Left renal cortex interstitium (tissue), 4 donors: ENCODE measurements around the gene CHGA. TPM values are rescaled to one million over a fixed set of nuclear protein-coding genes. Genes with fewer than 3 reads are reported as not detected.

Experiments
- DNase-seq, 4 donors: peaks; one replicate each; pipeline ENCODE4 v3.0.0-alpha.2; 2013; ENCODE audit warnings: low read depth in 4 of 4, low spot score in 2 of 4, missing footprints in 1 of 4
- polyA plus RNA-seq, 4 donors: library from polyadenylated mRNA; unstranded; fragments of 120-200 nt; gene quantifications; one replicate each; pipeline ENCODE4 v1.2.1, GENCODE V29; 2013; ENCODE audit not compliant: insufficient read length in 4 of 4

CHGA gene, protein sequence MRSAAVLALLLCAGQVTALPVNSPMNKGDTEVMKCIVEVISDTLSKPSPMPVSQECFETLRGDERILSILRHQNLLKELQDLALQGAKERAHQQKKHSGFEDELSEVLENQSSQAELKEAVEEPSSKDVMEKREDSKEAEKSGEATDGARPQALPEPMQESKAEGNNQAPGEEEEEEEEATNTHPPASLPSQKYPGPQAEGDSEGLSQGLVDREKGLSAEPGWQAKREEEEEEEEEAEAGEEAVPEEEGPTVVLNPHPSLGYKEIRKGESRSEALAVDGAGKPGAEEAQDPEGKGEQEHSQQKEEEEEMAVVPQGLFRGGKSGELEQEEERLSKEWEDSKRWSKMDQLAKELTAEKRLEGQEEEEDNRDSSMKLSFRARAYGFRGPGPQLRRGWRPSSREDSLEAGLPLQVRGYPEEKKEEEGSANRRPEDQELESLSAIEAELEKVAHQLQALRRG
- 1 to 10 TPM in 1 of 4 donors, under 1 TPM in 3; 0.14 to 1.1 (median 0.38) TPM for polyA plus RNA-seq

DNA sequence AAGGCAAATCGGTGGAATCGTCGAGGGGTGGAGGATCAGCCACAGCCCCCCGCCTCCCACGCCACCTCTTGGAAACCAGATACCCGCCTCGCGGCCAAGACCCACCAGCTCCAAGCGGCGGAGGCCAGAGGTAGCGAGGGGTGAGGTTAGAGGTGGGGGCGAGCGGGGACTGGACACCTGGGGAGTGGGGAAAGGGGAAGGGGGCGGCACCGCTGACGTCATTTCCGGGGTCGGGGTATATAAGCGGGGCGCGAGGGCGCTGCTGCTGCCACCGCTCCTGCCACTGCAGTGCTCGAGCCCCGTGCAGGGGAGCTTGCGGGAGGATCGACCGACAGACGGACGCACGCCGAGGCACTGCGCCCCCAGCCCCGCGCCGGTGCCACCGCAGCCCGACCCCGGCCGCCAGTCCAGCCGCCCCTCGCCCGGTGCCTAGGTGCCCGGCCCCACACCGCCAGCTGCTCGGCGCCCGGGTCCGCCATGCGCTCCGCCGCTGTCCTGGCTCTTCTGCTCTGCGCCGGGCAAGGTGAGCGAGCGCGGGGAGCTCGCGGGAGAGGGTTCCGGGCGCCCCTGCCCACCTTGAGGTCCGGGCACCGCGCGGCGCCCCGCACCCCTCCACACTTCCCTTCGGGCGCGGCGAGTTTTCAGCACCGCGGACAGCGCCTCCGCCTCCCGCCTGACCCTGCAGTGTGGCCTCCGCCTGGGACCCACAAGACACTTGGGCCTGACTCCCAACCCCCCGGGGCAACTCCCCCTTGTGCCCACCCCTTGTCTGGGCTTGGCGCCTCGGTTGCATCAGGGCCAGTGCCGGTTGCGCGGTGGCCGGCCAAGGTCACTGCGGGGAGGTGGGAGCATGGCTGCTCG is at the start of gene CHGA:
Gene CHGA (plus strand): TSS at position 268 of the 861 bp plus-strand sequence. CDS start 210 bp downstream, at position 478.
- DNase-seq, result peak in 3 of 4 donors; percentile 44 to 63 (median 44)

DNA sequence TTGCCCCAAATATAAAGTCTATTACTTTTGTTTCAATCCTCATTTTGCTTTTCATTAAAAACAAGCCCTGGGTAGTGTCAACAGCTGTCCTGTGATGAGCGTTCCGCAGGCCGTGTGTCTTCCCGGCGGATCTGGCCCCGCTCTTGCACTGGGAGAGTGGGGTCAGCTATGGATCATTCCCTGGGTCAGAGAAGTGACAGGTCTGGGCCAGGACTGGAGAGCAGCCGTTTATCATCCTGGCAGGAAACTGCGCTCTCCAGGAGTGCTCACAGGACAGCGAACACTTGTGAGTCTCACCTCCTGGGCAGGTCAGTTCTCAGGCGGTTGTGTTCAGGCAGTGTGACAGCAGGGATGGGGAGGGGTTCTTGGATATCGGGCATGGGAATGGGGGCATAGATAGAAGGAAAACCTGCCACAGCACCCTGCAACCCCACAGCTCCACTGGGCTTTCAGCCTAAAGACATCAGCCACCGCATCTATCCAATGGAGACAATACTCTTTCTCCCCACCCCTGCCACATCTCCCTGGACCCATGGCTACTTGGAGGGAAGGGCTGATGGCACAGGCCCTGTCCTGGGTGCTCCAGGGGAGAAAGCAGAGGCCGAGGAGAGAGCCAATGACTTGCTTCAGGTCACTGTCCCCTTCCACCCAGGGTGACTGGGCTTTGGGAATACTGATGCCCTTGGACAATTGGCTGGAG is 47.8 kb upstream of the CHGA start:
- DNase-seq, result peak in 1 of 4 donors; percentile 17

DNA sequence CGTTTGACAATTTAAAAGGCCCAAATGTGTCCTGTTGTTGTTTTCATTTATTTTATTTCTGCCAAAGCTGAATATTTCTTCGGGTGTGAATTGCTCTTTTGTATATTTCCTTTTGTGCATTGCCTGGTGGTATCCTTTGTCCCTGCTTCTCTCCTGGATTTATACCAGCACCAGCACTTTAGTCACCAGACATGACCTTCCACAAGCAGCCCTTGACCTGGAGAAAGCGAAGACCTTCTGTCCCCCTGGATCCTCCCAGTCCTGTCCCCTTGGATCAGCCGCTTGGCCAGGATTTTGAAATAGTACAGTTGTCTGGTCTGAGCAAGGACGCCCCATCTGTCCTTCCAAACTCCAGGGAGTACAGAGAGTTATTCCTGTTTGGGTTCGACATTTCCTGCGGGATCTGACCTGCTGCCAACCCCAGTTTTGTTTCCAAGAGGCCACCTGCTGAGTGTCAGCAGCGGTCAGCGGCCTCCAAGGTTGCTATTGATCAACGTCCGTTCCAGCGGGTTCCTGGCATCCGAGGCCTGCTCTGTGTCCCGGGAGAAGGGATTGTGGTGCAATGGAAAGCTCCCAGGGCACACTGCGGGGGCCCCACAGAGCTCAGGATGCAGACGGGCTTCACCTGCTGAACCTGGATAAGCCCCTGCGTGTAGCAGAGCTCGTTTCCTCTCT is 45.1 kb upstream of the CHGA start:
- no peak for DNase-seq

DNA sequence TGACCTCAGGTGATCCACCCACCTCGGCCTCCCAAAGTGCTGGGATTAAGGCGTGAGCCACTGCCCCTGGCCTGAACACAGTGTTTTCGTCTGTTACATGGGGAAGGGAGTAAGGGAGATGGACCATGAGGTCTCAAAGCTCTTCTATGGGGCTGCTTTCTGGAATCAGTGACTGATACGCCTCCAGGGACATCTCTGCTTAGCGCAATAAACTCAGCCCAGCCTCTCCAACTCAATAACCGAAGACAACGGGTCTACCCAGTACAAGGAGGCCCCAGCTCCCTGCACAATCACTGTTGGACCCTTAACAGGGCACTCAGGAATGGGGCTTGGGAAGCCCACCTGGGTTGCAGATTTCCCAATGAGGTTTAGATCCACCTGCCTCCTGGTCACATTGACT is 42.6 kb upstream of the CHGA start:
- DNase-seq, result no peak

DNA sequence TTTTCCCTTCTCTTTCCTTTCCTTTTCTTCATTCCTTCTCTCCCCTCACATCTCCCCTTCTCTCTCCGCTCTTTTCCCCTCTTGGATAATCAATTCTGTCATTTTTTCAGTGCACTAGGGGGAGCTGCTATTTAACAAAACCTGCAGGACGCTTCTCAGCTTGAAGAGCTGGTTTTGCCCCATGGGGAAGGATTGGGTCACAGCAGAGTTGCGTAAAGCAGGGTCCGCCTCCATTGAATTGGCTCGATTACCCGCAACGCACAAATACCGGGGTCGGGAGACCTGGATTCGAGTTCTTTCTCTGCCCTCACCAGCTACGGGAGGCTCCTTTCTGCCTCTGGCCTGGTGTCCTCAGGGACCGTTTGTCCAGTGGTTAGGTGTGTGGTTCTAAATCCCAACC is 42.1 kb upstream of the CHGA start:
- no peak for DNase-seq

DNA sequence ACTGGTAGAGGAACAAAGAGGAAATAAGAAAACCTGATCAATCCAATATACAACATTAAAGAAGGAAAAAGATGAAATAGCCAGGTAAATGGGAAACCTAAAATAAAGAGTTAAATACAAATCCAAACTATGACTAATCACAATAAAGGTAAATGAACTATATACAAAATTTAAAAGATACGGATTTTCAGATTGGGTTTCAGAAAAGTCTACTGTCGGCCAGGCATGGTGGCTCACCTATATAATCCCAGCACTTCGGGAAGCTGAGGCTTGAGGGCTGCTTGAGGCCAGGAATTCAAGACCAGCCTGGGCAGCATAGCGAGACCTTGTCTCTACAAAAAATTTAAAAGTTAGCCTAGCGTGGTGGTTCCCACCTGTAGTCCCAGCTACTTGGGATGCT is 39.9 kb upstream of the CHGA start:
- DNase-seq, result no peak

DNA sequence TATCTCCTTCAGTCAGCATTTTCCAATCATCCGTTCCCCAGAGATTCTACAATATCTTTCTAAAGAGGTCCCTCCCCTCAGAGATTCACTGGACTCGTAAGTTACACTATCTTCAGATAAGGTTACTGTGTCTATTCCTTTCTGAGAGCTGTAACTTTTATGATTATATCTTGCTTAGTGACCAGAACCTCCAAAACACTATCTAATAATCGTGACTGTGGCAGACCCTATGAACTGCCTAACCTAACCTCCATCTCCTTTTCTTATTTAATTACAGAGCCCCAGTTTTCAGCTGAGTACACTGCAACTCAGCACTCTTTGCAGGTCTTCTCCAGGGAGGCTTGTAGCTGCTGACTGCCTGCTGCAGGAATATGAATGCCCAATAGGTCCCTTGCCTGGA is 38.5 kb upstream of the CHGA start:
- DNase-seq, result no peak

DNA sequence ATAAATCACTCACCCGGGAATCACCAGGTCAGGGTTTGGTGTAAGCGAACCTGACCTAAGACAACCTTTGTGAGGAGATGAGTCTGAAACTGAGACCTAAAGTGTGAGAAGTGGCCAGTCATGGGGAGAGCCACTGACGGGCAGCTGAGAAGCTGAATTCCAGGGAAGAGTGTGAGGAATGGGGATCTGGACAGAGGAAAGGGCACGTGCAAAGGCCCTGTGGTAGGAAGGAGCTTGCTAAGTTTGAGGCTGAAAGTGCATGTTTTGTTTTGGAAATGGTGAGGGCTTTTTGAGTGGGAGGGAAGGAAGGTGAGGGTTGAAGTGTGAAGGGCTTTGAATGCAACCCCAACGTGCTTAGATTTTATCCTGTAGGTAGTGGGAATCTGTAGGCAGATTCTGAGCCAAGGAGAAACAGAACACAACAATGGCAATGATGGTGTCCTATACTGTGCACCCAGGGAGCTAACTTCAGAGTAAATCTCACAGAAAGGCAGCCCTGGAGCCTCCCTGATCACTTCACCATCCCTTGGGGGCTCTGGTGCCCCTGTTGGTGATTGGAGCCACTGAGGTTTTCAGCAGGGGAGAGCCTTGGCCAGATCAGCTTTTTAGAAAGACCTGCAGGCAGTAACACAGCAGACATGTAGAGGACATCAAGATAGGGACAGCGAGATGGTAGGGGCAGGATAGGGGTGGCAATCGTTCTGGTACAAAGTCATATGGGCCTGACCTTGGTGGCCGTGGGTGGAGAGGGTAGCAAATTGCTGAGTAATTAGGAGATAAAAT is 37.5 kb upstream of the CHGA start:
- no peak for DNase-seq

DNA sequence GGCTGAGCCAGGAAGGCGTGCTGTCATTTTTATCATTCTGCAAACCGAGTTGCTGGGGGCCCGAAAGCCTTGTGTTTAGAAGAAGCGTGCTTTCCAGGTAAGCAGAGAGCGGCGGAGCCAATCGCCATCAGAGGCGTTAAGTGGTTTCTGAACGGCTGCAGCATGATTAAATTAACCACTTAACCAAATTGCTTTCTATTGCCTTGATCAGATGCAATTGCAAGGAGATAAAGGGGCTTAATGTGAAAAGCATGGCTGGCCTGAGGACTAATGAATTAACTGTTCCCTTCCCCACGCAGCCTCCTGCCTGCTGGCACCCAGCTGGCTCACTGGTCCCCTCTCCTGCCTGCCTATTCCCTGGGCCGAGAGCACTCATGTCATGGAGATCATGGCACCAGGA is 36.6 kb upstream of the CHGA start:
- DNase-seq, result no peak

DNA sequence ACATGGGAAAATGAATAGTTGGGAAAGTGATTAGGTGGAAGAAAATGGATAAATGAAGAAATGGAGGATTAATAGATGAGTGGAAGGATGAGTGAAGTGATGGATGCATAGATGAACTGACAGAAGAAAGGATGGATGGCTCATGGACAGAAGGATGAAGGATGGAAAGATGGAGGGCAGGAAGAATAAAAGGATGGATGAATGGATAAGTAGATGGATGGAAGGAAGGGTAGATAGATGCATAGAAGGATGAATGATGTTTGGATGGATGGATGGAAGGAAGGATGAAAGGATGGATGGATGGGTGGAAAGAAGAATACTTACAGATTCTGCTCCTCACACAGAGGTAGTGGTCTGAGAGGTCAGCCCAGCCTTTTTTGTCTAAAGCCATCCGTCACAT is 35.8 kb upstream of the CHGA start:
- DNase-seq, result no peak

DNA sequence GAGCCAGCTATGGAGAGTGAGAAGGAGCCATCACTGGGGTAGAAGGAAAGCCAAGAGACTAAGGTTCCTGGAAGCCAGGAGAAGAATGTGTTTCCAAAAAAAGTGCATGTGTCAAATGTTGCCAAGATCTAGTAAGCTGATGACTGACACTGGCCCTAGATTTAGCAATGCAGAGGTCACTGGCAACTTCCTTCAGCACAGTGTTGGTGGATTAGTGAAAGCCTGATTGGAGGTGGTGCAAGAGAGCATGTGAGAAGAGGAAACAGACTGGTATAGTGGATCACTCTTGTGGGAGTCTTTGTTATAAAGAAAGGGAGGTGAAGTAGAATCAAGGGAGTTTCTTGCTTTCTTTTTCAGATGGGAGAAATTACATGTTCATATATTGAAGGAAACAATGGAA is 34.1 kb upstream of the CHGA start:
- DNase-seq, result no peak

DNA sequence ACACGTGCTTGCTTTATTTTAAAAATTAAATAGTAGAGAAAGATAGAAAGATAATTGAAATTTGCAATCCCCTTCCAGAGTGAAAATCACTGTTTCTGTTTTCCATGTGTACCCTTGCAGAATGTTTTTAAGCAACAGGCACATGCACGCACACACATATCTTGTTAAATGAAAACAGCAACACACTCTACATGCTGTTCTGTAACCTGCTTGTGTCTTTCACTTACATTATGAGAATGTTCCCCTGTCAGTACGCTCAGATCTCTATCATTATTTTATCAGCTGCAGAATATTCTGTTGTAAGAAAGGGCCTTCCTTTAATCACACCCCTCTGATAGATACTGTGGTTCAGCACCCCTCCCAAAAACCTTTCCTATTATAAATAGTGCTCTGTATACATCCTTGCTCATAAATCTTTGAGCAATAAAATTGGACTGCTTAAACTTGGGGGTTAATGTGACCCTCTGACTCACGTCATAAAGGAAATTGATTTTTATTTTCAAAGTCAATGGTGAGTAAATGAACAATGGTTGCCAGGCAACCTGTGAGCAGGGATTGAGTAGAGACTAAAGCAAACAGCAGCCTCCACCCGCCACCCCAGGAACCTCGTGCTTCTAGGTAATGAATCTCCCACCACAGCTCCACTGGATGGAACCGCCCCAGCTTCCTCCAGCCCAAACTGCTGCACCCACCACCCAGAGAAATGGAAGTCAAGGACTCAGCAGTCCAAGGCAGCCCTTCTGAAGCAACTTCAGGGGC is 31.9 kb upstream of the CHGA start:
- no peak for DNase-seq

DNA sequence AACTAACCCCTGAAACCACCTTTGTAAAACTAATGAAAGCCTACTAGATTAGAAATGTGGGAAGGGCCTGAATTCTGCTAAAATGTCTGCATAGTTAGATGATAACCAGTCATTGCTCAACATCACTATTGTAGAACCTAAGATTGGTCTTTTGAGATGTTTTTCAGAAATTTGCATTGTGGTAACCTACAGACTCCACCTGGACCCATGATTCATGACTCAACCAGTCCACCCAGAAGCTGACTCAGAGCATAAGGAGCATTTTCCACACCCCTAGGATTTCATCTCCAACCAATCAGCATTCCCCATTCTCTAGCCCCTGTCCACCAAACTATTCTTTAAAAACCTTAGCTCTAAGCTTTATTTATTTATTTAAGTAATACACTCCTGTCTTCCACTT is 30.4 kb upstream of the CHGA start:
- DNase-seq, result no peak

DNA sequence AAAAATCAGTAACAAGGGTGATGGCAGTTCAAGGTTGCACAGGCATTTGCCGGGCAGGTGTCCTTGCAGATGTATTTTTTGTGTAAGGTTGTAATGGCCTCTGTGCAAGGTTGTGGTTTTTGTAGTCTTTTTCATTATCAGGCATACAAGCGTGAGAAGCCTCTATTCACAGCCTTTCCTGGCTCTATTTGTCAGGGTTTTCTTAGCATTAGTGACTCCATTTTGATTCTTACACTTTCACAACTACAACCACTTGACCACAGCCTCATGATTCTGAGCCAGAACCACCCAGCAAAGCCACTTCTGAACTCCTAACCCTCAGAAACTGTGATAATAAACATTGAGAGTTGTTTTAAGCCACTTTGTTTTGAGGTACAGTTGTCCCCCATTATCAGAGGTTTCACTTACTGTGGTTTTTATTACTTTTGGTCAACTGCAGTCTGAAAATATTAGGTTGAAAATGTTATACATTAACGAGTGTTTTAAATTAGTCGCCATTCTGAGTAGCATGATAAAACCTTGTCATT is 27.5 kb upstream of the CHGA start:
- no peak for DNase-seq

DNA sequence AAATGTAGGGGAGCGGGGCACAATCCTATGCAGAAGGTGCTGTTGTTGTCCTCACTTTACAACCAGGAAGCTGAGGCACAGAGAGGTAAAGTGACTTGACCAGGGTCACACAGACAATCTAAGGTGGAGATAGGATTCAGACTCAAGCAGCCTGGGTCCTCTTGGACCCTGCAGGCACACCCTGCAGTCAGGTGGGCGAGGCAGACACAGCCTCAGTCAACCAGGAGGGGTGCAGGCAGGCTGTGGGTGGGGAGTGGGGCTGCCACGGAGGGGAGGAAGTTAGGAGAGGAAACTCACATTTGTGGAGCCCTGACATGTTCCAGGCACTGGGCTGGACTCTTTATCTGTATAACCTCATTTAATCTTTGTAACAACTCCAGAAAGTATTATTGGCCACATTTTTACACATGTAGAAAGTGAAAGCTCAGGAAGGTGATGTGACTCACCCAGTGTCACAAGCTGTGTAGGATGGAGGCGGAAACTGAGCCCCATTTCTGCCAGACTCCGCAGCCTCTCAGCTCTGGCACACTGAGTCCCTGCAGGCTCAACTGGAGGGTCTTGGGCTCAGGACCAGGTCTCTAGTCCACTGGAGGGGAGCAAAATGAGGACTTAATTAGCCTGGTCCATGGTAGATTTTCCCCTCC is 24.9 kb upstream of the CHGA start:
- DNase-seq, result no peak

DNA sequence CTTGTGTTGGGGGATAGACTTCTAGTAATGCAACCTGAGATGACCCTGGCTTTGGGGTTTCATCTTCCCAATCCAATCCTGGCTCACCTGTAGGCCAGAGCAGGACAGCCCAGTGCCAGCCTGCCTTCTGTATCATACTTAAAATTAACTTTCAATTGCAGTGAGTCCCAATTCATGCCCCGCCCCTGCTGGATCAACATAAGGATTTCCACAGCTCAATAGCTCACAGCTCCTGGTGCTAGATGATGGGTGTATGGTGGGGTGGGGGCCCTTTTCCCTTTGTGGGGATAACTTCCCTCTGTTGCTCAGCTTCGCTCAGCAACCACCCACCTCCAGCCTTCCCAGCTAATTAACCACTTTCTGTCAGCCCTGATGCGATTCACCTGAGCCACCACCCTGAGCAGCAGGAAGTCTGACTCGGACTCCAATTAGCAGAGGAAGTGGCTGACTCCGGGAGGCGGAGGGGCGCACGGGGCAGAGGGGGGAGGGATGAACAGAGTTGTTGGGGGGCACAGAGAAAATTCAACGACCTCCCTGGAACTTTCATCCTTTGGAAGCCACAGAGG is 24.3 kb upstream of the CHGA start:
- DNase-seq, result no peak

DNA sequence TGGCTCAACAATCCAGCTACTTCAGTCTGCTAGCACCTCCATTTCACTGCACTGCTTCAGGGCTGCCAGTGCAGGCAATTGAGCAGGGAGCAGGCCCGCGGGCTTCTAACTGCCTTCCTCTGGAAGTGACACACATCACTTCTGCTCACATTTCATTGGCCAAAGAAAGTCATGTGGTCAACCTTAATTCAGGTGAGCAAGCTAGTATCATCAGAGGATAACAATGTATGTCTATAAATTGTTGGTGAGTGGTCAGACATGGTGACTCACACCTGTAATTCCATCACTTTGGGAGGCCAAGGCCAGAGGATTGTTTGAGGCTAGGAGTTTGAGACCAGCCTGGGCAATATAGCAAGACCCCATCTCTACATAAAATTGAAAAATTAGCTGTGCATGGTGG is 22.3 kb upstream of the CHGA start:
- no peak for DNase-seq

DNA sequence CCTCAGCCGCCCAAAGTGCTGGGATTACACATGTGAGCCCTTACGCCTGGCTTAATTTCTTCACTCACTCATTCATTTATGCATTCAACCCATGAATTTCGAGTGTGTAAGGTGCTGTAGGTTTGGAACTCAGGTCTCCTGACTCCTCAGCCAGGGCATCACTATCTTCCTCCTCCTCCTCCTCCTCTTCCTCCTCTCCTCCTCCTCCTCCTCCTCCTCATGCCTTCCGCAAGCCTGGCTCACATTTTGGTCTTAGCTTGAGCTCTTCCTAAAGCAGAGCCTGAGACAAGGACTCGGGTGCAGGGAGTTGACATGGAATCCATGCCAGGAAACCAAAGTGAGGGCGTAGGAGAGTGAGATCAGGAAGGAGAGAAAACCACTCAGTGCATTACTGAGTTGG is 20.8 kb upstream of the CHGA start:
- DNase-seq, result no peak
